GM20000 (cell line): ENCODE measurements around the gene CD7.

Experiments used
- DNase-seq: peaks from one replicate; pipeline ENCODE4 v3.0.0; 2012; ENCODE audit warnings: low spot score
- TF ChIP-seq, protein P1 (sequence below): IDR thresholded peaks from 2 replicates; pipeline ENCODE4 v1.5.1; 2012; ENCODE audit warnings: mild to moderate bottlenecking, control low read depth; ENCODE audit errors: extremely low read depth, missing control alignments

CD7 gene

DNA sequence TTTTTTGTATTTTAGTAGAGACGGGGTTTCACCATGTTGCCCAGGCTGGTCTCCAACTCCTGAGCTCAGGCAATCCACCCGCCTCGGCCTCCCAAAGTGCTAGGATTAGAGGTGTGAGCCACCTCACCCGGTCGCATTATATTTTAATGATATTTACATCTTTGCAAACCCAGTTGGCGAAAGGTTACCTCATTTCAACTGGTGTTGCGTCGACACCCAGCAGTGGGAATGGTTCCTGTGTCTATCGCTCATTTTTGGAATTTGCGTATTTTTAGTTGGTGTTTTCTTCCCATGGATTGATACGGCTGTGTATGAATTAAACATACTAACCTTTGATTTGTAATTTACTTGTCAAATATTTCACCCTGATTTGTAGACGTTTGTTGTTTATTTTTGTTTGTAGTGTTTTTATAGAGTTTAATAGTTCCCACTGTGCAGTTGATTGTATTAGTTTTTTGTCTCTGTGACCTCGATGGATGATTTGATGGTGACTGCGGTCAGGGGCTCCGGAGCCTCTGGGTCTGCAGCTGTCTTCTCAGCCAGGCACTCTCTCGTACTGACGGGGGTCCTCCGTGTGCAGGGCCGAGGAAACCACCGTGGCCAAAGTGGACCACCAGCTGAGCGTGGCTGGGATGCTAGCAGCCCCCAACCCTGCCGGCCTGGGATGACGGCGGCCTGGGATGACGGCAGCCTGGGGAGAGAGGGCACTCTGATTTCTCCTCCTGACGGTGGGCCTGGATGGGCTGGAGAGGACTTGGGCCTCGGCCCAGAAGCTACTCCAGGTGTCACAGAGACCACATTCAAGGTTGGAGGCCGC, 4.0 kb downstream of the CD7 start:
- TF ChIP-seq, protein P1, sequence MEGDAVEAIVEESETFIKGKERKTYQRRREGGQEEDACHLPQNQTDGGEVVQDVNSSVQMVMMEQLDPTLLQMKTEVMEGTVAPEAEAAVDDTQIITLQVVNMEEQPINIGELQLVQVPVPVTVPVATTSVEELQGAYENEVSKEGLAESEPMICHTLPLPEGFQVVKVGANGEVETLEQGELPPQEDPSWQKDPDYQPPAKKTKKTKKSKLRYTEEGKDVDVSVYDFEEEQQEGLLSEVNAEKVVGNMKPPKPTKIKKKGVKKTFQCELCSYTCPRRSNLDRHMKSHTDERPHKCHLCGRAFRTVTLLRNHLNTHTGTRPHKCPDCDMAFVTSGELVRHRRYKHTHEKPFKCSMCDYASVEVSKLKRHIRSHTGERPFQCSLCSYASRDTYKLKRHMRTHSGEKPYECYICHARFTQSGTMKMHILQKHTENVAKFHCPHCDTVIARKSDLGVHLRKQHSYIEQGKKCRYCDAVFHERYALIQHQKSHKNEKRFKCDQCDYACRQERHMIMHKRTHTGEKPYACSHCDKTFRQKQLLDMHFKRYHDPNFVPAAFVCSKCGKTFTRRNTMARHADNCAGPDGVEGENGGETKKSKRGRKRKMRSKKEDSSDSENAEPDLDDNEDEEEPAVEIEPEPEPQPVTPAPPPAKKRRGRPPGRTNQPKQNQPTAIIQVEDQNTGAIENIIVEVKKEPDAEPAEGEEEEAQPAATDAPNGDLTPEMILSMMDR: no peak
- DNase-seq: no peak

DNA sequence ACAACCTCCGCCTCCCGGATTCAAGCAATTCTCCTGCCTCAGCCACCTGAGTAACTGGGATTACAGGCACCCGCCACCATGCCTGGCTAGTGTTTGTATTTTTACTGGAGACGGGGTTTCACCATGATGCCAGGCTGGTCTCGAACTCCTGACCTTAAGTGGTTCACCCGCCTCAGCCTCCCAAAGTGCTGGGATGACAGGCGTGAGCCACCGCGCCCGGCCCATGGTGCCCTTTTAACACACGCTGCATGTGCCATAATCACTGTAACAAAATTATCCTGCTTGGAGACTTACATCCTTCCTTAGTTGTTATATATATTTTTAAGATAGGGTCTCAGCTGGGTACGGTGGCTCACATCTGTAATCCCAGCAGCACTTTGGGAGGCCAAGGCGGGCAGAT, 5.4 kb downstream of the CD7 start:
- DNase-seq: no peak
- TF ChIP-seq, protein P1: no peak

DNA sequence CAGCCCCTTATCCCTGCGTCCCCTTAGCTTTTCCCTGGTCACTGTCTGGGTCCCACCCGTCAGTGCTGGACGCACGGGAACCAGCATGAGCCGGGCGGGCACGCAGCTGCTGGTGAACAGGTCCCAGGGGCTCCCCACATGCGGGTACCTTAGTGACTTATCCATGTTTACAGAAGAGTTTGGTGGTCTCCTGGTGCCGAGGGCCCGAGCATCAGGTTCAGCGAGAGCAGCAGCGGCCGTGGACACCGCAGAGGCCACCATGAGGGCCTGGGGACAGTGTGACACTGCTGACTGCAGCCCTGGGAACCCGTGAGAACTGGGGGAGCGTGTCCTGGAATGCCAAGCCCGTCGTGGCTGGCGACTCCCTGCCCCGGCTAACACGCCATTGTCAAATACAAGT, 6.5 kb downstream of the CD7 start:
- DNase-seq: no peak
- TF ChIP-seq, protein P1: no peak

DNA sequence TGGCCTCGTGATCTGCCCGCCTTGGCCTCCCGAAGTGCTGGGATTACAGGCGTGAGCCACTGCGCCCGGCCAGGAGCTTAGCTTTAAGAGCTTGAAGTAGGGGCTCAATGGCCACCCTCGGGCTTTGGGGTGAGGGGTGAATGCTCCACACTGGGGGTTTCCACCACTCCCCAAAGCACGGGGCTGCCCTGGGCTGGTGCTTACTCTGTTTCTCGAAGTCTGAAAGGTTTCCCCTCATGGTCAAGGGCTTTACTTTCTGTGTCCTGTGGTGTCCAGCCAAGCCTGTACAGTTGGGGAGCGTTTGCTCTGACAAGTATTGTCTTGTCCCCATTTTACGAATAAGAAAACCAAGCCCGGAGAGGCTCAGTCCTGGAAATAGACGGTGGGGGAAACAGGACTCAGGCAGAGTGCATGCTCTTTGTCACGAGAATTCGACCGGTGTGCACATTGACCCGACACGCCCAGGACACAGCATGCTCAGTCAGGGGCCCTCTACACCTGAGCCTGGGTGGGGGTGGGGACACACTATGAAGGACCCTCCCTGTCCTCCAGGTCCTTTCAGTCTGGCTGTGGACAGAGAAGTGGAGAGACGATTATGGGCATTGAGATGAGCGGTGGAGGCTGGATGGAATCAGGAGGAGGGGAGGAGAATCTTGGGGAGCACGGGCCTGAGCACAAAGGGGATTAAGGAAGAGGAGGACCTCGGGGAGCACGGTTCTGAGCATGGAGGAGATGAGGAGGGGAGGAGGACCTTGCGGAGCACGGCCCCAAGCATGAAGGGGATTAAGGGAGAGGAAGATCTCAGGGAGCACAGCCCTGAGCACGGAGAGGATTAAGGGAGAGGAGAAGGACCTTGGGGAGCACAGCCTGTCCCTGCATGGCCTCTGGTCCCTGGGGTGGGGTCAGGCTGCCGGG, 7.5 kb downstream of the CD7 start:
- no peak for DNase-seq
- TF ChIP-seq, protein P1: no peak

DNA sequence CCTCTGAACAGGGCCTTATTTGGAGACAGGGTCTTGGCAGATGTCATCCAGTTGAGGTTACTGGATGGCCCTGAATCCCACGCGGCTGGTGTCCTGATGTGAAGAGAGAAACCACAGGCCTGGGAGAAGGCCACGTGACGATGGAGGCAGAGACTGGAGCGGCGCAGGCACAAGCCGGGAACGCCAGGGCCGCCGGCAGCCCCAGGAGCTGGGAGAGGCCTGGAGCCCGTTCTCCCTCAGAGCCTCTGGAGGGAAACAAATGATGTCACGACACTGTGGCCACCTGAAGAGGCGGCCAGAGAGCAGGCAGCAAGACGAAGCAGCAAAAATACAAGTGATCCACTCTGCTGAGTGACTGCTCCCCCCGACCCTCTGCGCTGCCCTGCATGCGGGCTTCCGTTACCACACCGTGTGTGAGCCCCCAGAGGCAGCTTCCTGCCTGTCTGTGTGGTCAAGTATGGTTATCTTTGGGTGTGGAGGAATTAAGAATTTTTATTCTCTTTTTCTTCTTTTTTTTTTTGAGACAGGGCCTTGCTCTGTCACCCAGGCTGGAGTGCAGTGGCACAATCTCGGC, 11.6 kb downstream of the CD7 start:
- DNase-seq: no peak
- TF ChIP-seq, protein P1: no peak

DNA sequence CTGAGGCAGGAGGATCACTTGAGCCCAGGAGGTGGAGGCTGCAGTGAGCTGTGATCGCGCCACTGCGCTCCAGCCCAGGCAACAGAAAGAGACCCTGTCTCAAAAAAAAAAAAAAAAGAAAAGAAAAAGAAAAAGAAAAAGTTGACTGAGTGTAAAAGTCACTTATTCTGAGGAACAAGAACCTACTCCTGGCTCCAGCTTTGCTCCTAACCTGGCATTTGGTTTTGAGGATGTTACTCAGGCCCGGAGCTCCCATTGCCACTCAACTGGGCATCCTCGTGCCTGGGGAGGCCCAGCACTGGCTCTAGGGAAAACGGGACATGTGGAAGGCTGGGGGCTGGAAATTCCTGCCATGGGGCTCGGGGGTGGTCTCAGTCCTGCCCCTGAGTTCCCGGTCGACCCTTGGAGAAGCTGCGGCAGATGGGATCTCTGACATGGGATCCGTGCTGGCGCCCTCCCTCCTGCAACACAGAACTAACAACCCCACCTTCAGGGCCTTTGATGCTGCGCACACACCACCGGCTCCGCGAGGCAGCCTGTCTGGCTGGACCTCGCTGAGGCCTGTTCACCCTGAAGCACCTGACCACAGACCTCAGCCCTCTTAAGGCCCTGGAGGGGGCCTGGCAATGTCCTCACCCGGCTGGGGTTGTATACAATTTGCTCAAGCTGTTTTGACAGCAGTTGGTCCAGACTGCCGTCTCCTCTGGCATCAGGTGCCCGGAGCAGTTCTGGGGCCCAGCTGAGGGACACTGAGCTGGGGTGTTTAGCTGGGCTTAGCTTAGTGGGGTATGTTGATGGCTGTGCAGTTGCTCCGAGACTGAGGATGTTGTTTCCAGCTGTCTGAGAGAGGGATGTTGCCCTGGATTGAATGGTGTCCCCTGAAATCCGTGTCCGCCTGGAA, 12.3 kb downstream of the CD7 start:
- no peak for DNase-seq
- TF ChIP-seq, protein P1: no peak
